Activated naive CD8-positive, alpha-beta T cell (primary cell): ENCODE data around the gene TEX261.

Source experiments
- H3K27ac Mint-ChIP-seq: one replicate; pipeline ENCODE4 v1.8.0; 2021; ENCODE audit warnings: mixed read lengths
- H3K27me3 Mint-ChIP-seq: one replicate; pipeline ENCODE4 v1.8.0; 2021; ENCODE audit warnings: mixed read lengths
- H3K36me3 Mint-ChIP-seq: one replicate; pipeline ENCODE4 v1.8.0; 2021; ENCODE audit warnings: mixed read lengths
- H3K4me1 Mint-ChIP-seq: one replicate; pipeline ENCODE4 v1.8.0; 2021; ENCODE audit warnings: low read depth, mixed read lengths
- H3K4me3 Mint-ChIP-seq: one replicate; pipeline ENCODE4 v1.8.0; 2021; ENCODE audit warnings: mild to moderate bottlenecking, mixed read lengths
- H3K9me3 Mint-ChIP-seq: one replicate; pipeline ENCODE4 v1.8.0; 2021; ENCODE audit warnings: low read depth, mixed read lengths

The TEX261 gene

DNA sequence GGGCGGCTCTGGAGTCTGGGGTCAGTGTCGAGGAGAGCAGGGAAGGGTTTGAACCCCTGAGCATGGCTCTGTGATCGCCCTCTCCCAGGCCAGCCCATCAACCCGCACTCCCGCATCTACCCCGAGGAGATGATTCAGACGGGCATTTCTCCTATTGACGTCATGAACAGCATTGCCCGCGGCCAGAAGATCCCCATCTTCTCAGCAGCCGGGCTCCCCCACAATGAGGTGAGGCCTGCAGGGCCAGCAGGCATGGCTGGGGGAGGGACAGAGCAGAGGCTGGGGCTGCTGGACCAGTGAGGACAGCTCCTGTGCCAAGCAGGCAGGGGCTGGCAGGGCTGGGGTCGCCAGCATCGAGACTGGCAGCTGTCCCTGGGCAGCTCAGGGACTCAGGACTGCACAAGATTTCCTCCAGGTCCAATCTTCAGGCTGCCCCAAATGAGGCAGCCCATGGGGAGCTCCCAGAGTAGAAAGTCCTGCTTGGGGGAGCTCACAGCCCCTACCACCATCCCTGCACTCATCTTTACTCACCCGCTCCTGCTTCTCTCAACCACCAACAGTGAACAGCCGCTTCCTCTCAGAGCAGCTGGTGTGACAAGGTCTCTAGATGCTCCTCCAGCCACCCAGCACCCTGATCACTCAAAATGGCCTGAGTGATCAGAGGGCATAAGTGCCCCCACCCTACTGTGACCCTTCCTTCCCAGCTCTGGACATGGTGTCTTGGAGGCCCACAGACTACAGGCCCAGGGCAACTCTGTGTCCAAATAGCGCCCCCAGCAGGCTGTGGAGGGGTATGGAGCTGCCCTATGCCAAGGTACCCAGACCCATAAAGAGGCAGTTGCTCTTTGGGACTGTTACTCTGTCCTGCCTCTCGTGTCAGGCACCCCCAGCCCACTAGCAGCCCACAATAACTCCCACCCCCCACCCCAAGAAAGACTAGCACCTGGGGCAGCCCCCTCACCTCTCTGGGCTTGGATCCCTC lies 34.5 kb downstream of the TEX261 start:
- H3K4me3 Mint-ChIP-seq = no peak overlapping the region
- H3K27ac Mint-ChIP-seq = no peak overlapping the region
- H3K9me3 Mint-ChIP-seq = no peaks in the 10 kb centered on the region
- H3K36me3 Mint-ChIP-seq = no peaks in the 10 kb centered on the region
- peaks cover 28% of the 10 kb centered on the region for H3K27me3 Mint-ChIP-seq
- H3K4me1 Mint-ChIP-seq = peaks cover 11% of the 10 kb centered on the region

DNA sequence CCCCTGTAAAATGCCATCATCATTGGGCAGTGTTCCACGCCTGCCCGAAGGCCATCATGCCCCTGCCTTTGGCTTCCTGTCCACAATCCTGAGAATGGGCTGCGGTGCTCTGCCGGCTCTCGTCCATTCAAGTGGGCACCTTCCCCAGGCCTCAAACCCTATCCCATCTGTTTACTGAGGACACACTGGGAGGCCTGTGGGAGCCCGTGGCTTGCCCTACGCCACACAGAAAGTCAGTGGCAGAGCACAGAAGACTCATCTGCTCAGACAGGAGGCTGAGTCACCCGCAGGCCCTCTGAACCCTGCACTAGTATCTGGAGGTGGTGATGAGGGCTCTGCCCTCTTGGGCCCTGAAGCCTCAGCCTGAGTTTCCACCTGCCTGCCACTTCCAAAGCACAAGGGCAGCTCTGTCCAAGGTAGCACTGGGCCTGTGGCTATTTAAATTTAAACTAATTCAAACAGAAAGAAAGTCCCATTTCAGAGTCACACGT lies 35.4 kb downstream of the TEX261 start:
- H3K9me3 Mint-ChIP-seq = no peaks in the 10 kb centered on the region
- peaks cover 26% of the 10 kb centered on the region for H3K27me3 Mint-ChIP-seq

GRCh38 chr2:70958759-70959158 lies 35.9 kb downstream of the TEX261 start:
- Mint-ChIP-seq H3K9me3 (no peaks in the 10 kb centered on the region), H3K4me3 (no peak overlapping the region), H3K27ac (no peak overlapping the region), H3K27me3 (peaks cover 27% of the 10 kb centered on the region), H3K36me3 (no peaks in the 10 kb centered on the region), H3K4me1 (peaks cover 7% of the 10 kb centered on the region)

More for the DNA sequence above, 35.4 kb downstream of the TEX261 start:
- no peaks in the 10 kb centered on the region for H3K36me3 Mint-ChIP-seq
- no peak overlapping the region for H3K4me3 Mint-ChIP-seq
- H3K27ac Mint-ChIP-seq = no peak overlapping the region
- peaks cover 7% of the 10 kb centered on the region for H3K4me1 Mint-ChIP-seq

DNA sequence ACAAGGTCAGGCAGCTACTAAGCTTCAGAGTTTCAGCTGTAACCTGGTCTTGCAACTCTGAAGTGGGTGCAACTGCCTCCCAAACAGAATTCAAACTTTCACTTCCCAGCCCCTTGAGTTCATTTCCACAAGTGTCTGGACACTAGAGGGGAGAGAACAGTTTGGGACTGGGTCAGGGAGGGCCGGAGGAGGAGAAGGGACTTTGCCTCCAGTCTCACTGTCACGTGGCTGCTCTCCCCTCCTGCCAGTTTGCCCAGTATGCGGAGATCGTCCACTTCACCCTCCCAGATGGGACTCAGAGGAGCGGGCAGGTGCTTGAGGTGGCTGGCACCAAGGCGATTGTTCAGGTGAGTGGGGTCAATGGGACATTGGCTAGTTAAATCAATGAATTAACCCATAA lies 36.9 kb downstream of the TEX261 start:
- Mint-ChIP-seq H3K4me3 (no peak overlapping the region), H3K27ac (no peak overlapping the region), H3K36me3 (no peaks in the 10 kb centered on the region), H3K4me1 (peaks cover 7% of the 10 kb centered on the region), H3K9me3 (no peaks in the 10 kb centered on the region), H3K27me3 (peaks cover 20% of the 10 kb centered on the region)

GRCh38 chr2:70956141-70956540 lies 38.5 kb downstream of the TEX261 start:
- Mint-ChIP-seq H3K27me3 (peaks cover 16% of the 10 kb centered on the region), H3K27ac (no peak overlapping the region), H3K36me3 (no peaks in the 10 kb centered on the region)

DNA sequence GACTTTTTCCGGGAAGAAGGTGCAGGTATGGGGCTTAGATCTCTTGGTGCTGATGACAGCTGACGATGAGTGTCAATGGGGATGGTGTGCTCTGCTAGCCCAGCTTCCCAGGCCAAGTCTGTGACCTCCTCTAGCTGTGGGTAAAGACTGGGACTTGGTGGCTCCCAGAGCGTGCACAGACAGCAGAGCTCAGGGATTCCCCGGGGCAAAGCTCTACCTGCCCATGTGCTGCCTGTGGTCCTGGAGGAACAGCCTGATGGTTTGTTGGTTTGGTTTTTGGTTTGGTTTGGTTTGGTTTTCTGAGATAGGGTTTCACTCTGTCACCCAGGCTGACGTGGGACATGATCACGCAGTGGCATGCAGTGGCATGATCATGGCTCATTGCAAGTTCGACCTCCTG lies 39.8 kb downstream of the TEX261 start:
- peaks cover 7% of the 10 kb centered on the region for H3K4me1 Mint-ChIP-seq
- no peak overlapping the region for H3K27ac Mint-ChIP-seq
- H3K9me3 Mint-ChIP-seq = no peaks in the 10 kb centered on the region
- peaks cover 11% of the 10 kb centered on the region for H3K27me3 Mint-ChIP-seq
- no peaks in the 10 kb centered on the region for H3K36me3 Mint-ChIP-seq
- no peak overlapping the region for H3K4me3 Mint-ChIP-seq

More at GRCh38 chr2:70956141-70956540, 38.5 kb downstream of the TEX261 start:
- no peaks in the 10 kb centered on the region for H3K9me3 Mint-ChIP-seq
- peaks cover 7% of the 10 kb centered on the region for H3K4me1 Mint-ChIP-seq
- no peak overlapping the region for H3K4me3 Mint-ChIP-seq

DNA sequence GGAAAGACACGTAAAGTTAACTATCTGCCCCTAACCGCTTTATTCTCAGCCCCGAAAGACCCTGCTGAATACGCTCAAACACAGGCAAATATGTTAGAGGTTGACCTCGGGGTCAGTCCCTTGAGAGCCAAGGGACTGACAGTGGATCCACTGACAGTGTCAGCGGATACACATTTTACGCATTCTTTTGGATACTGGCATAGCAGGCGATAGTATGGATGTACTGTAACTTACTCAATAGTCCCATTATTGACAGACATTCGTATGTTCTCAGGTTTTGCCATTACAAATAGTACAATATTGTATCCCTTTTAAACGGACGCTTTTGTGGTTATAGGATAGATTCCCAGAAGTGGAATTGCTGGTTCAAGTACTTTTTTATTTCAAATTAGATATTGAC lies 45.6 kb downstream of the TEX261 start:
- Mint-ChIP-seq H3K4me1 (peaks cover 14% of the 10 kb centered on the region), H3K9me3 (no peaks in the 10 kb centered on the region), H3K27ac (no peak overlapping the region), H3K4me3 (no peak overlapping the region), H3K27me3 (peaks cover 5% of the 10 kb centered on the region), H3K36me3 (no peaks in the 10 kb centered on the region)

DNA sequence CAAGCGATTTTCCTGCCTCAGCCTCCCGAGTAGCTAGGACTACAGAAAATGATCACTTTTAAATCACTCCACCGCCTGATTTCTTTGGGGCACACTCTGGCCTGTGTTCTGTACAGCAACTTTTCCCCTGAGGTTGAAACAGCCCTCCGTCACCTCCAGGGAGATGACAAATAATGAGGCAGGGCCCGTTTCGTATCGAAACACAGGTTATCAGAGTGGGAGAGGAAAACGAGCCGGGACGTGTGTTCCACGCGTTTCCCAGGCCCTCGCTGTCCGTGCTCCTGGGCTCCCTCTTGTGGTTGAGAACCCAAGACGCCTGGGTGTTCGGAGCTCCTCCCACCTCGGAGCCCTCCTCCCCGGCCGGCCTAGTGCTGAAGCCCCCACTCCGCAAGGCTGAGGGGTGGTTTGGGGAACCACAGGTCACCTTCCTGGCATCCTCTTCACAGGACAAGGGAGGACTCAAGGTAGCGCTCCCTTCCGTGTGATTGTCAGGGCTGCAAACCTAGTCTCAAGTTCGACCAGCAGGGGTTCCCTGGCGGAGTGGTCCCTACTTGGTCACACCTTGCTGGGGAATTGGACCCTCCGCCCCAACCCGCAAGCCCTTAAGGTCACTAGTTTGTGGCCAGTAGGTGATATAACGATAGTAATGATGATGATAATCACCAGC lies 46.2 kb downstream of the TEX261 start:
- H3K27ac Mint-ChIP-seq = no peak overlapping the region
- H3K4me3 Mint-ChIP-seq = peak overlapping the region; percentile 87
- H3K27me3 Mint-ChIP-seq = peaks cover 5% of the 10 kb centered on the region
- no peaks in the 10 kb centered on the region for H3K9me3 Mint-ChIP-seq
- H3K4me1 Mint-ChIP-seq = peaks cover 14% of the 10 kb centered on the region
- no peaks in the 10 kb centered on the region for H3K36me3 Mint-ChIP-seq

DNA sequence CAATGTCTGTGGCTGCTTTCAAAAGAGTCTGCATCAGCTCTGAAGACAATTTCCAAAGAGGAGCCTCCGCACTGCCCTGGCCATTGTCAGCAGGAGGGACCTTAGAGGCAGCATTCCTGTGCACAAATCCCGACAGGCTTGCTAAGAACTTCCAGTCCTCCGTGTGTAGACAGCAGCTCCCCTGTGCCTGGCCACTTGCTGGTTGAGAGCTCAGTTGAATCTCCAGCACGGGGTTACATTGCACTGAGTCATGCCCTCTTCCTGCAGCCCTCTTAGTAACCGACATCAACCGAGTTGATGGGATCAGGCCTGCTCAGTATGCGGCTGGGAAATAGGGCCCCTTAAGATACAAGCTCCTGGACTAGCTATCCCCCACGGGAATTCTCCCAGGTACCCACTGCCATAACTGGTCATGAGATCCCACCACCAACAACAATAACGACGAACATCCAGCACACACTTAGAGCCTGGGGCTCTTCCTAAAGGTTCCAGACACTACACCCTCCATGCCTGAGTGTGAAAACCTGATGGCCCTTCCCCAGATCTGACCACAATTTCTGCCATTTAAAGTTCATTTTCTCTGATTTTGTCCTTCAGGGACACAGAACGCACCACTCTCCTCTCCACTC lies 47.0 kb downstream of the TEX261 start:
- Mint-ChIP-seq H3K4me1 (peaks cover 14% of the 10 kb centered on the region), H3K9me3 (no peaks in the 10 kb centered on the region), H3K27ac (no peak overlapping the region), H3K4me3 (peak overlapping the region; percentile 87), H3K27me3 (peaks cover 5% of the 10 kb centered on the region), H3K36me3 (no peaks in the 10 kb centered on the region)

GRCh38 chr2:70946832-70947442 lies 47.7 kb downstream of the TEX261 start:
- H3K27ac Mint-ChIP-seq = no peak overlapping the region
- H3K4me1 Mint-ChIP-seq = peaks cover 14% of the 10 kb centered on the region
- no peaks in the 10 kb centered on the region for H3K9me3 Mint-ChIP-seq
- no peak overlapping the region for H3K4me3 Mint-ChIP-seq
- no peaks in the 10 kb centered on the region for H3K36me3 Mint-ChIP-seq
- H3K27me3 Mint-ChIP-seq = peaks cover 5% of the 10 kb centered on the region

DNA sequence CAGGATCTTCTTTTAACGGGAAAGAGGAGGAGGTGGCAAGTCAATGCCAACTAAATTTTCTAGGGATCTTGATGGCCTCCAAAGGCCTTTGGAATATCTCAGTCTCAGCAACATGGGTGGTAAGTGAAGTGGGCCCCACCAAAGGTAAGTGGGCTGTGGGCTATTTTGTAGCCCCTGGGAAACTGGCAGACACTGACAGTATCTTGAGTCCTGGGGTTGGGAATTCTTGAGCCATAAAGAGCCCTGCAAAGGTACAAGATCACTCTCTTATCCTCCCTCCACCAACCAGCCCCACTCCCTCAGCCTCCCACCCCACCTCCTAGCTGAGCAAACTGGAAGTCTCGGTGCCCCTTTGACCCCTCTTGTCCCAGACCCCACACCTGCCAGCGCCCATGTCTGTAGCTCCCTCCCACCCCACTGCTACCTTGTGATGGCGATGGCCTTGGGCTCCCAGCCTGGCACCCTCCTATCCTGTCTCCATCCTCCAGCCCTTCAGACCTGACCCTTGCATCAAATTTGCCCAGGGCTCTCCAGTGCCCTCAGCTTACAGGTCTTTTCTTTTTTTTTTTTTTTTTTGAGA lies 50.5 kb downstream of the TEX261 start:
- no peak overlapping the region for H3K4me3 Mint-ChIP-seq
- peaks cover 11% of the 10 kb centered on the region for H3K27me3 Mint-ChIP-seq
- no peaks in the 10 kb centered on the region for H3K36me3 Mint-ChIP-seq
- H3K9me3 Mint-ChIP-seq = no peaks in the 10 kb centered on the region
- H3K4me1 Mint-ChIP-seq = peaks cover 14% of the 10 kb centered on the region
- no peak overlapping the region for H3K27ac Mint-ChIP-seq

DNA sequence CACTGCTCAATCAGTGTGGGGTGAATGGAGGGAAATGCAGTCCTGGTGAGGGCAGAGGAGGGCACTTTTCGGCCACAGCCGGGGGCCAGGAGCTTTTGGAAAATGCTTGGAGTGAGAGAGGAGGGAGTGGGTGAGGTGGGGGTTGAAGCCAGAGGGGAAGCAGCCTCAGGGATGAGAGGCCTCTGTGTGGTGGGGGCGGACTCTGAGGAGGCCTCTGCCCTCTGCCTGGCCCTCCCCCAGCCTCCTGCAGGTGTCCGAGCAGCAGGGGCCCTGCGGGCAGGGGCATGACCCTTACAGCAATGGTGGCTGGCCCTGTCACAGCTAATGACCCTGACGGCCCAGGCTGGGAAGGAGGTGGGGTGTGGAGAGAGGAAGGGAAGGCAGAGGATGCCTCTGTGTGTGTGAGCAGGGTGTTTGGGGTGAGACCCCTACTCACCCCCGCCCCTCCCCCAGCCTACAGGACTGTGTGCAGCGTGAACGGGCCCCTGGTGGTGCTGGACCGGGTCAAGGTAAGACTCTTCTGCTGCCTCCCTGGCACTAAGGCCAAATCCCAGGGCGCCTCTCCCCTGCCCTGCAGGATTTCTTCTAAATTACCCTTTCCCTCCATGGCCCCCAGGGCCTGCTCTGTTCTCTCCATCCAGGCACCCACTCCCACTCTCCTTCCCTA lies 51.3 kb downstream of the TEX261 start:
- H3K27ac Mint-ChIP-seq = no peak overlapping the region
- H3K36me3 Mint-ChIP-seq = no peaks in the 10 kb centered on the region
- no peaks in the 10 kb centered on the region for H3K9me3 Mint-ChIP-seq
- H3K4me3 Mint-ChIP-seq = no peak overlapping the region
- H3K27me3 Mint-ChIP-seq = peaks cover 13% of the 10 kb centered on the region
- H3K4me1 Mint-ChIP-seq = peaks cover 12% of the 10 kb centered on the region

DNA sequence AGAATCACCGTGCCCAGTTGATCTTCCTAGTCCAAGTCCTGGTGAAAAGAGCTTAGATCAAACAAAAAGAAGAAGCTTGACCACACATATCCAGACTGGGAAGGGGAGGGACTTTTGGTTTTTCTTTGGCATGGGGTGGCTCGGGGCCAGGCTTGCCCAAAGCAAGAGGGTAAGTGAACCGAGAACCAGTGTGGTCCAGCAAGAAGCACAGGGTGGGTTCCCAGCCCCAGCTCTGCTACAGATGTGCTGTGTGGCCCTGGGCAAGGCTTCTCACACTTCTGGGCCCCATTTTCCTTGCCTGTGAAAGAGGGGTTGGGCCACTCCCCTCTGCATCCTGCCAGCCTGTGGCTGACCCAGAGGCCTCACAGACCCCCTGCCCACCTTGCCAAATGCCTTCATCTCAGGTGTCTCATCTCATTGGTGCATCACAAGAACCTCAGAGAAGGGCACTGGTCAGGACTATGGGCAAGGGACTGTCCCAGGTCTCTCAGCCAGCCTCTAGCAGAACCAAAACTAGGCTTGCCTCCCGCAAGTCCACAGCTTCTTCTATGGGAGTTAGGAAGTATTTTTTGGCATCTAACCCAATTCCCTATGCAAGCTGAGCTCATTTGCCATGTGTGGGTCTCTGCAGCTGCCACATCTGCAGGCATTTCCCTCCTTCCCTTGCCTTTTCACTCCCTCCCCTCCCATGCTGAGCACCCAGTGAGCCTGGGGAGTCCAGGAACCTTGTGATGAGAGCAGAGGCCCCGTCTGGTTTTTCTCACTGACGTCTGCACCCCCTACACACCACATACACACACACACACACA lies 52.1 kb downstream of the TEX261 start:
- Mint-ChIP-seq H3K27me3 (peaks cover 12% of the 10 kb centered on the region), H3K9me3 (no peaks in the 10 kb centered on the region), H3K36me3 (no peaks in the 10 kb centered on the region), H3K4me3 (no peak overlapping the region), H3K27ac (no peak overlapping the region), H3K4me1 (peaks cover 5% of the 10 kb centered on the region)
